Small intestine (tissue), 7 donors: ENCODE results near the gene MYCBPAP. TPM values are rescaled to one million over a fixed set of nuclear protein-coding genes. Genes with fewer than 3 reads are reported as not detected.

ENCODE experiments used
- DNase-seq, 2 donors: peaks; one replicate each; pipeline versions ENCODE4 v3.0.0 to v3.0.0-alpha.2; 2013
- FAIRE-seq: peaks from 2 replicates; lab custom pipeline; 2012; peaks lifted over from hg19 to GRCh38; lab: Jason Lieb, UNC
- H3K27ac ChIP-seq, 3 donors: one replicate each; pipeline ENCODE4 v1.5.1; 2013; ENCODE audit warnings: low read length in 2 of 3, mild to moderate bottlenecking in 2 of 3, control low read depth in 1 of 3, inconsistent platforms in 1 of 3, low read depth in 1 of 3, moderate library complexity in 1 of 3
- H3K27me3 ChIP-seq, 3 donors: one replicate each; pipeline ENCODE4 v1.6.1; 2013; ENCODE audit warnings: low read length in 3 of 3, inconsistent platforms in 1 of 3; ENCODE audit not compliant: control insufficient read depth in 3 of 3, insufficient read depth in 3 of 3
- H3K36me3 ChIP-seq, 3 donors: one replicate each; pipeline ENCODE4 v1.6.1; 2013; ENCODE audit warnings: low read length in 3 of 3, inconsistent platforms in 1 of 3, low read depth in 1 of 3, mild to moderate bottlenecking in 1 of 3, moderate library complexity in 1 of 3; ENCODE audit not compliant: control insufficient read depth in 3 of 3, insufficient read depth in 2 of 3
- H3K4me1 ChIP-seq, 3 donors: one replicate each; pipeline ENCODE4 v1.6.1; 2013; ENCODE audit warnings: low read length in 2 of 3, inconsistent platforms in 1 of 3, low read depth in 1 of 3, mild to moderate bottlenecking in 1 of 3, moderate library complexity in 1 of 3; ENCODE audit not compliant: control insufficient read depth in 3 of 3, insufficient read depth in 2 of 3
- H3K4me3 ChIP-seq, 3 donors: one replicate each; pipeline ENCODE4 v1.5.1; 2013; ENCODE audit warnings: low read length in 3 of 3, control low read depth in 1 of 3, inconsistent platforms in 1 of 3, low read depth in 1 of 3, mild to moderate bottlenecking in 1 of 3, moderate library complexity in 1 of 3
- H3K9me3 ChIP-seq, 2 donors: one replicate each; pipeline ENCODE4 v1.6.1; 2013; ENCODE audit warnings: low read depth in 1 of 2, low read length in 1 of 2; ENCODE audit not compliant: control insufficient read depth in 2 of 2, insufficient read depth in 1 of 2
- WGBS, 3 donors: extraction: QIAGEN DNeasy Blood & Tissue Kit; methylation state at CpG; one replicate each; pipeline ENCODE4 v1.1.7; 2013; 5-methylcytosine and 5-hydroxymethylcytosine counted together
- polyA plus RNA-seq, 4 donors: library from polyadenylated mRNA; stranded (reverse) in 3 of 4; unstranded in 1 of 4; fragments of 200-250 nt in 3 of 4; fragments of 120-200 nt in 1 of 4; gene quantifications; one replicate each; pipeline versions ENCODE4 v1.2.1 to v1.2.3, GENCODE V29; 2013
- donor health status: healthy with polysubstance abuse.
- donor health status: control.
- donor health status: control.
- donor health status: Bipolar disorder and iron deficiency.
- donor health status: healthy.

The MYCBPAP gene
- polyA plus RNA-seq, 4 donors = 0.13 to 1.6 (median 0.45) TPM; not detected in 1

DNA sequence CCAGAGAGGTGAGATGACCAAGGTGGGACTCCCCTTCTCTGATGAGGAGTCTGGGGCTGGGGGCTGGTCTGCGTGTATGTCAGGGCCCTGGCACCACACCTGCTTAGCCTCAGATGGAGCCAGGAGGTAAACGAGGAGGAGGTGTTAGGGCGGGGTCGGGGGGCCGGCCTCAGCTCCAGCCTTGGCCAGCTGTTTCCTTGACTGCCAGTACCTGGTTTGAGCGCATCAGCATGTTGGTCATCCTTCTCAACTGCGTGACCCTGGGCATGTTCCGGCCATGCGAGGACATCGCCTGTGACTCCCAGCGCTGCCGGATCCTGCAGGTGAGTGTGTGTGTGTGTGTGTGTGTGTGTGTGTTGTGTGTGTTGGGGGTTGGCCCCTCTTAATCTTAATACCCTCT, 60.4 kb downstream of the MYCBPAP start:
- H3K4me3 ChIP-seq = no peak overlapping the region
- H3K27me3 ChIP-seq = peaks cover 0 to 44% (median 8%) of the 10 kb centered on the region in 3 donors
- peaks cover 0 to 6% (median 0%) of the 10 kb centered on the region in 3 donors for H3K4me1 ChIP-seq
- FAIRE-seq (no peak), DNase-seq (no peak)
- H3K27ac ChIP-seq = no peak overlapping the region
- 75 to 86% (median 79%) methylated on average over 12 of the region's 12 CpGs for WGBS, 3 donors
- no peaks in the 10 kb centered on the region for H3K9me3 ChIP-seq
- peaks cover 0 to 2% (median 0%) of the 10 kb centered on the region in 3 donors for H3K36me3 ChIP-seq

DNA sequence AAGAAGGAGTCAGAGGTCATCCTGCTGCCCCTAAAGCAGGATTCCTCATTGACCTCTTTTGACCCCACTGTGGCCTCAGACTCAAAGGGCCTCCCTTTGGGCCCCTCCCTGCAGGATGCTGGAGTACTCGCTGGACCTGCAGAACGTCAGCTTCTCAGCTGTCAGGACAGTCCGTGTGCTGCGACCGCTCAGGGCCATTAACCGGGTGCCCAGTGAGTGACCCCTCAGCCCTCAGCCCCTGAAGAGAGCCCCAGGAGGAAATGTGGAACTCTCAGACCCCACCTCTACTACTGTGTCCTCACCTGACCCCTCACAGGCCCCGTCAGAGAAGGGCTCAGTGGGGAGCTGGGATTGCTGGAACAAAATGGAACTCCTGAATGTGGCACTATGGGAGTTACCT, 61.4 kb downstream of the MYCBPAP start:
- DNase-seq (no peak), FAIRE-seq (no peak)
- Histone ChIP-seq H3K4me1 (peaks cover 0 to 6% (median 0%) of the 10 kb centered on the region in 3 donors), H3K4me3 (no peak overlapping the region), H3K36me3 (peaks cover 0 to 2% (median 0%) of the 10 kb centered on the region in 3 donors), H3K27me3 (peaks cover 0 to 35% (median 6%) of the 10 kb centered on the region in 3 donors), H3K27ac (no peak overlapping the region), H3K9me3 (no peaks in the 10 kb centered on the region)
- 84 to 86% (median 85%) methylated on average over 7 of the region's 7 CpGs for WGBS, 3 donors

DNA sequence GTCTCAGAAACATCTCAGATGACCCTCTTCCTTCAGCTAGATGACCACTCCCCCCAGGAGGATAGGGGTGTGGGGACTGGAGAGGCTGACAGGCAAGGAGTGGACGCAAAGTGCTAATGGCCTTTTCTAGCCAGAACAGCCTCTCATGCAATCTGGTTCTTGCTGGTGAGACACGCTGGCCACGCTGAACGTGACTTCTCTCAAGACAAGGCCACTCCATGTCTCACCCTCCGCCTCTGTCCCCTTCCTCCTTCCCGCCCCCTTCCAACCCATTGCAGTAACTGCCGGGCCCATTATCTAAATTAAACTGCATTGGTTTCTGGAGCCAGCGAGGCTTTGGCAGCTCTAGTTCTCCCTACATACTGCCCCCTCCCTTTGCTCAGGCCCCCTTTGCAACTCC, 61.8 kb downstream of the MYCBPAP start:
- 86 to 92% (median 87%) methylated on average over 8 of the region's 8 CpGs for WGBS, 3 donors
- no peaks in the 10 kb centered on the region for H3K9me3 ChIP-seq
- H3K36me3 ChIP-seq = peaks cover 0 to 2% (median 0%) of the 10 kb centered on the region in 3 donors
- DNase-seq (no peak), FAIRE-seq (no peak)
- no peak overlapping the region for H3K4me3 ChIP-seq
- H3K4me1 ChIP-seq = peaks cover 0 to 6% (median 0%) of the 10 kb centered on the region in 3 donors
- peaks cover 0 to 30% (median 4%) of the 10 kb centered on the region in 3 donors for H3K27me3 ChIP-seq
- no peak overlapping the region for H3K27ac ChIP-seq

DNA sequence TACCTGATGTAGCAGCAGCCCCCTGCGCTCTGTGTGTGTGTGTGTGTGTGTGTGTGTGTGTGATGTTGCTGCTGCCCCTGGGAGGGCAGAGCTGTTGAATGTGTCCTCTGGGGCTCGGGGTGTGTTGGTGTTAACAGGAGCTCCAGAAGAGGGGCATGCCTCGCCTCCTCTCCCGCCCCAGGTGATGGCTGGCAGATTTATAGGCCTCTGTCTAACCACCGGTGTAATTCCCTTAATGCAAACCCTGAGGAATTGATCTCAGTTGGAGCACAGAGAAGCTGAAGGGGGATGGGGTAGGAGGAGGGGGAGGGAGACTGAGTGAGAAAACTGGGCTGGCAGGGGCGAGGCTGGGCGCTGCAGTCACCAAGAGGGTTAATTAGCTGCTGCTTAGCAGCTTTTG, 62.3 kb downstream of the MYCBPAP start:
- Histone ChIP-seq H3K4me3 (no peak overlapping the region), H3K36me3 (peaks cover 0 to 2% (median 0%) of the 10 kb centered on the region in 3 donors), H3K27me3 (peaks cover 0 to 26% (median 4%) of the 10 kb centered on the region in 3 donors), H3K4me1 (peaks cover 0 to 1% (median 0%) of the 10 kb centered on the region in 3 donors), H3K9me3 (no peaks in the 10 kb centered on the region), H3K27ac (no peak overlapping the region)
- FAIRE-seq (no peak), DNase-seq (no peak)
- 74 to 80% (median 79%) methylated on average over 7 of the region's 7 CpGs for WGBS, 3 donors

DNA sequence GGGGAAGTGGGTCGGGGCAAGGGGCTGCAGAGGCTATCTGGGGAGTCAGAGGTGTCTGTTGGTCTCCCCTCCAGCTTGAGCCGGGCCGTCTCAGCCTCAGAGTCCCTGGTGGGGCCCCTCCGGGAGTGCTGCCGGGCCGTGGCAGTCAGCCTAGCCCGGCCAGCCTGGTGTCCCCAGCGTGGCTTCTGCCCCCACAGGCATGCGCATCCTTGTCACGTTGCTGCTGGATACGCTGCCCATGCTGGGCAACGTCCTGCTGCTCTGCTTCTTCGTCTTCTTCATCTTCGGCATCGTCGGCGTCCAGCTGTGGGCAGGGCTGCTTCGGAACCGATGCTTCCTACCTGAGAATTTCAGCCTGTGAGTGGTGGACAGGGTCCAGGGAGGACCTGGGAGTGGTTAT, 63.4 kb downstream of the MYCBPAP start:
- Histone ChIP-seq H3K27me3 (peaks cover 0 to 15% (median under 1%) of the 10 kb centered on the region in 3 donors), H3K4me3 (no peak overlapping the region), H3K36me3 (peaks cover 0 to 4% (median 0%) of the 10 kb centered on the region in 3 donors), H3K27ac (no peak overlapping the region), H3K9me3 (no peaks in the 10 kb centered on the region), H3K4me1 (no peaks in the 10 kb centered on the region)
- FAIRE-seq = no peak
- DNase-seq = no peak
- 79 to 87% (median 79%) methylated on average over 19 of the region's 19 CpGs for WGBS, 3 donors

DNA sequence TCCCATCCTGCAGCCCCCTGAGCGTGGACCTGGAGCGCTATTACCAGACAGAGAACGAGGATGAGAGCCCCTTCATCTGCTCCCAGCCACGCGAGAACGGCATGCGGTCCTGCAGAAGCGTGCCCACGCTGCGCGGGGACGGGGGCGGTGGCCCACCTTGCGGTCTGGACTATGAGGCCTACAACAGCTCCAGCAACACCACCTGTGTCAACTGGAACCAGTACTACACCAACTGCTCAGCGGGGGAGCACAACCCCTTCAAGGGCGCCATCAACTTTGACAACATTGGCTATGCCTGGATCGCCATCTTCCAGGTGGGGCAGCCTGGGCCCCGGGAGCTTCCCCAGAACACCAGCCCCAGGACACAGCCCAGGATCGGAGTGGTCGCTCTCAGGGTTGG, 64.3 kb downstream of the MYCBPAP start:
- Histone ChIP-seq H3K36me3 (peaks cover 0 to 4% (median 0%) of the 10 kb centered on the region in 3 donors), H3K27ac (no peak overlapping the region), H3K27me3 (peaks cover 0 to 8% (median 0%) of the 10 kb centered on the region in 3 donors), H3K4me3 (no peak overlapping the region), H3K4me1 (no peaks in the 10 kb centered on the region), H3K9me3 (no peaks in the 10 kb centered on the region)
- WGBS, 3 donors = 92 to 94% (median 93%) methylated on average over 20 of the region's 20 CpGs
- DNase-seq (no peak), FAIRE-seq (no peak)

DNA sequence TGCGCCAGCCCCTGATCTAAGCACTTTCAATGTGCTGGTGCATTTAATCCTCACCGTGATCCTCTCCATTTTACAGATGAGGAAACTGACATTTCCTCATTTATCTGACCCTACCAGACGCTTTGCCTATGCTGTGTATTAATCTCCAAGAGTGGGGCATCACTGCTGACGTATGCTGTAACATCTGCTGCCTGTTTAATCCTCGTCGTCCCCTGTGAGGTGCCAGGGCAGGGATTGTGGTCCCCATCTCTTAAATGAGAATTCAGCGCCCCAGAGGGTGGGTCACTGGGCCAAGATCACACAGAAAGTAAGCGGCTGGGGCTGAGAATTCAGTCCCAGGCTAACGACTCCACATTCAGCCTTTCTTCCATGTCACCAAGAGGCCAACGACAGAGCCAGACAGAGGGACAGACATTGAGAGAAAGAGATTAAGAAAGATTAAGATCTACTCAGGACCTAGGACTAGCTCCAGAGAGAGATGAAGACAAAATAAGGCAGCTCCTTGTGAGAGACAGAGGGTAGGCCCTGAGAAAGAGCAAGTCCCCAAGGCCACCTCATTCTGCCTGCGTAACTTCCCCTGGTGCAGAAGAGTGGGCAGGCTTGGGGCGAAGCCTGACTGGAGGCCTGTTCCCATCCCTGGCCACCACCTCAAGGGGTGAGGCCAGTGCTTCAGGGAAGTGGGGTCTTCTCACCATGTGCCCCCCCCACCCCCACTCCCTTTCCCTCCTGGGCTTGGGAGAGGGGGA, 65.8 kb downstream of the MYCBPAP start:
- DNase-seq = no peak
- Histone ChIP-seq H3K4me1 (no peaks in the 10 kb centered on the region), H3K27me3 (peaks cover 0 to 5% (median 2%) of the 10 kb centered on the region in 3 donors), H3K4me3 (no peak overlapping the region), H3K36me3 (peaks cover 0 to 4% (median 0%) of the 10 kb centered on the region in 3 donors), H3K9me3 (no peaks in the 10 kb centered on the region), H3K27ac (no peak overlapping the region)
- WGBS, 3 donors = 85 to 88% (median 87%) methylated on average over 12 of the region's 12 CpGs
- FAIRE-seq = no peak

DNA sequence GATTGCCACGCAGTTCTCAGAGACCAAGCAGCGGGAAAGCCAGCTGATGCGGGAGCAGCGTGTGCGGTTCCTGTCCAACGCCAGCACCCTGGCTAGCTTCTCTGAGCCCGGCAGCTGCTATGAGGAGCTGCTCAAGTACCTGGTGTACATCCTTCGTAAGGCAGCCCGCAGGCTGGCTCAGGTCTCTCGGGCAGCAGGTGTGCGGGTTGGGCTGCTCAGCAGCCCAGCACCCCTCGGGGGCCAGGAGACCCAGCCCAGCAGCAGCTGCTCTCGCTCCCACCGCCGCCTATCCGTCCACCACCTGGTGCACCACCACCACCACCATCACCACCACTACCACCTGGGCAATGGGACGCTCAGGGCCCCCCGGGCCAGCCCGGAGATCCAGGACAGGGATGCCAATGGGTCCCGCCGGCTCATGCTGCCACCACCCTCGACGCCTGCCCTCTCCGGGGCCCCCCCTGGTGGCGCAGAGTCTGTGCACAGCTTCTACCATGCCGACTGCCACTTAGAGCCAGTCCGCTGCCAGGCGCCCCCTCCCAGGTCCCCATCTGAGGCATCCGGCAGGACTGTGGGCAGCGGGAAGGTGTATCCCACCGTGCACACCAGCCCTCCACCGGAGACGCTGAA, 67.5 kb downstream of the MYCBPAP start:
- H3K27me3 ChIP-seq = peaks cover 0 to 2% (median 0%) of the 10 kb centered on the region in 3 donors
- peaks cover 0 to 4% (median 0%) of the 10 kb centered on the region in 3 donors for H3K36me3 ChIP-seq
- no peaks in the 10 kb centered on the region for H3K9me3 ChIP-seq
- FAIRE-seq = no peak
- H3K27ac ChIP-seq = no peak overlapping the region
- H3K4me3 ChIP-seq = no peak overlapping the region
- DNase-seq = no peak
- 66 to 86% (median 72%) methylated on average over 25 to 33 of the region's 33 CpGs for WGBS, 3 donors
- H3K4me1 ChIP-seq = no peaks in the 10 kb centered on the region
